Parathyroid adenoma (tissue), 2 donors: ENCODE measurements around the gene HFE.

Source experiments
- H2AFZ ChIP-seq: fragments of 300-600 bp; sonication (generic); one replicate; pipeline ENCODE4 v1.7.0; 2017; ENCODE audit warnings: antibody characterized with exemption, mild to moderate bottlenecking
- H3K27ac ChIP-seq: fragments of 300-600 bp; sonication (generic); one replicate; pipeline ENCODE4 v1.7.0; 2017
- H3K27me3 ChIP-seq: fragments of 300-600 bp; sonication (generic); one replicate; pipeline ENCODE4 v1.7.0; 2017; ENCODE audit warnings: low read length; ENCODE audit not compliant: control insufficient read depth, insufficient read depth
- H3K36me3 ChIP-seq: fragments of 300-600 bp; sonication (generic); one replicate; pipeline ENCODE4 v1.7.0; 2017; ENCODE audit warnings: low read length; ENCODE audit not compliant: control insufficient read depth, insufficient read depth
- H3K4me1 ChIP-seq: fragments of 300-600 bp; sonication (generic); one replicate; pipeline ENCODE4 v1.7.0; 2017; ENCODE audit warnings: control low read depth
- H3K4me2 ChIP-seq: fragments of 300-600 bp; sonication (generic); one replicate; pipeline ENCODE4 v1.7.0; 2017; ENCODE audit warnings: low read length
- H3K4me3 ChIP-seq: fragments of 300-600 bp; sonication (generic); one replicate; pipeline ENCODE4 v1.7.0; 2017; ENCODE audit warnings: low read depth, low read length
- H3K79me2 ChIP-seq: fragments of 300-600 bp; sonication (generic); one replicate; pipeline ENCODE4 v1.7.0; 2017; ENCODE audit warnings: control low read depth
- H3K9ac ChIP-seq: fragments of 300-600 bp; sonication (generic); one replicate; pipeline ENCODE4 v1.7.0; 2017; ENCODE audit warnings: mild to moderate bottlenecking
- H3K9me3 ChIP-seq: fragments of 300-600 bp; sonication (generic); one replicate; pipeline ENCODE4 v1.7.0; 2017; ENCODE audit warnings: low read length; ENCODE audit not compliant: control insufficient read depth
- CTCF ChIP-seq: fragments of 300-600 bp; sonication (generic); IDR thresholded peaks from one replicate; pipeline ENCODE4 v1.7.0; 2017; ENCODE audit warnings: antibody characterized with exemption, mild to moderate bottlenecking
- donor health status: primary hyperparathyroidism.

Gene HFE

GRCh38 chr6:26086211-26086610 is 1.0 kb upstream of the HFE start:
- no peak for TF ChIP-seq CTCF
- Histone ChIP-seq H3K4me1 (no peaks in the 10 kb centered on the region), H3K9ac (no peak overlapping the region), H3K36me3 (no peaks in the 10 kb centered on the region), H3K79me2 (no peaks in the 10 kb centered on the region), H3K27me3 (no peaks in the 10 kb centered on the region), H3K4me2 (no peak overlapping the region), H3K27ac (no peak overlapping the region), H3K9me3 (no peaks in the 10 kb centered on the region), H3K4me3 (no peak overlapping the region), H2AFZ (no peak overlapping the region)

GRCh38 chr6:26088344-26088743 is 1.1 kb downstream of the HFE start:
- TF ChIP-seq CTCF: no peak
- Histone ChIP-seq H3K36me3 (no peaks in the 10 kb centered on the region), H2AFZ (peak overlapping the region; percentile 18), H3K9me3 (no peaks in the 10 kb centered on the region), H3K79me2 (no peaks in the 10 kb centered on the region), H3K4me2 (peak overlapping the region; percentile 91), H3K4me1 (no peaks in the 10 kb centered on the region), H3K4me3 (peak overlapping the region; percentile 82), H3K27me3 (no peaks in the 10 kb centered on the region), H3K9ac (no peak overlapping the region), H3K27ac (no peak overlapping the region)

- H3K4me1 ChIP-seq: no peaks in the 10 kb centered on the region
- no peak overlapping the region for H3K4me2 ChIP-seq
- no peaks in the 10 kb centered on the region for H3K79me2 ChIP-seq
- H3K27ac ChIP-seq: no peak overlapping the region
- no peaks in the 10 kb centered on the region for H3K36me3 ChIP-seq
- no peak overlapping the region for H3K9ac ChIP-seq
- TF ChIP-seq CTCF: no peak
- H3K27me3 ChIP-seq: no peaks in the 10 kb centered on the region
- H3K4me3 ChIP-seq: no peak overlapping the region
- H2AFZ ChIP-seq: no peak overlapping the region
- no peaks in the 10 kb centered on the region for H3K9me3 ChIP-seq
Observed at GRCh38 chr6:26089272-26089671, 2.0 kb downstream of the HFE start.

- H3K4me1 ChIP-seq: no peaks in the 10 kb centered on the region
- no peaks in the 10 kb centered on the region for H3K36me3 ChIP-seq
- no peak overlapping the region for H3K9ac ChIP-seq
- H3K9me3 ChIP-seq: no peaks in the 10 kb centered on the region
- H3K27me3 ChIP-seq: no peaks in the 10 kb centered on the region
- H3K79me2 ChIP-seq: no peaks in the 10 kb centered on the region
- H2AFZ ChIP-seq: no peak overlapping the region
- H3K4me3 ChIP-seq: no peak overlapping the region
- TF ChIP-seq CTCF: no peak
- no peak overlapping the region for H3K27ac ChIP-seq
- H3K4me2 ChIP-seq: no peak overlapping the region
Observed at GRCh38 chr6:26092443-26092842, 5.2 kb downstream of the HFE start.

GRCh38 chr6:26094036-26094435 is 6.8 kb downstream of the HFE start:
- H3K79me2 ChIP-seq: no peaks in the 10 kb centered on the region
- H3K27ac ChIP-seq: no peak overlapping the region
- H3K36me3 ChIP-seq: no peaks in the 10 kb centered on the region
- no peak overlapping the region for H3K4me2 ChIP-seq
- H3K9me3 ChIP-seq: no peaks in the 10 kb centered on the region
- H3K9ac ChIP-seq: no peak overlapping the region
- H2AFZ ChIP-seq: no peak overlapping the region
- no peak overlapping the region for H3K4me3 ChIP-seq
- H3K4me1 ChIP-seq: no peaks in the 10 kb centered on the region
- no peak for TF ChIP-seq CTCF
- H3K27me3 ChIP-seq: no peaks in the 10 kb centered on the region
